IMR-90 (cell line): ENCODE results near the gene MET. TPM values are rescaled to one million over a fixed set of nuclear protein-coding genes. Genes with fewer than 3 reads are reported as not detected.

Experiments
- ATAC-seq: fragments of 200-7000 bp; cut with Tn5 transposase; 2 replicates; pipeline ENCODE4 v1.9.1; 2020; ENCODE audit warnings: low read depth, mild to moderate bottlenecking, moderate library complexity
- BruUV-seq: library from RNA; stranded (reverse); fragments of 400-500 nt; replicated peaks from 2 replicates; lab custom pipeline; 2021; lab: Mats Ljungman, UMichigan
- CTCF ChIA-PET: fragments of 300-600 bp; formaldehyde crosslinking; extraction: SDS; loops from one replicate; lab custom pipeline; 2021; ENCODE audit warnings: antibody characterized with exemption; lab: Yijun Ruan, JAX
- POLR2A ChIA-PET: fragments of 300-600 bp; sonication (Branson Sonifier 250); formaldehyde crosslinking; loops from one replicate; lab custom pipeline; 2022; ENCODE audit warnings: antibody characterized with exemption; ENCODE audit not compliant: unreplicated experiment; lab: Charles Lee
- DNase-seq: peaks from one replicate; pipeline ENCODE4 v3.0.0; 2013
- H2AFZ ChIP-seq: replicated peaks from 2 replicates; pipeline ENCODE3; 2013; ENCODE audit warnings: low read length, mild to moderate bottlenecking; ENCODE audit not compliant: poor library complexity
- H2AK5ac ChIP-seq: 2 replicates; pipeline ENCODE4 v1.6.1; 2013; ENCODE audit warnings: low read depth, low read length, inconsistent platforms
- H2AK9ac ChIP-seq: replicated peaks from 2 replicates; pipeline ENCODE3; 2013; ENCODE audit warnings: mild to moderate bottlenecking, low read depth, low read length, moderate library complexity; ENCODE audit not compliant: poor library complexity
- H2BK120ac ChIP-seq: 2 replicates; pipeline ENCODE4 v1.6.1; 2013; ENCODE audit warnings: low read depth, low read length, inconsistent platforms
- H2BK15ac ChIP-seq: 3 replicates; pipeline ENCODE4 v1.6.1; 2013; ENCODE audit warnings: low read depth, low read length, inconsistent platforms
- H2BK20ac ChIP-seq: 2 replicates; pipeline ENCODE4 v1.6.1; 2013; ENCODE audit warnings: low read depth, mild to moderate bottlenecking, inconsistent platforms, low read length, moderate library complexity
- H2BK5ac ChIP-seq: 2 replicates; pipeline ENCODE4 v1.6.1; 2013; ENCODE audit warnings: mild to moderate bottlenecking, low read depth, low read length, inconsistent platforms; ENCODE audit not compliant: poor library complexity, severe bottlenecking
- H3K14ac ChIP-seq: replicated peaks from 2 replicates; pipeline ENCODE4 v1.6.1; 2013; ENCODE audit warnings: low read depth, low read length, inconsistent platforms
- H3K18ac ChIP-seq: 2 replicates; pipeline ENCODE4 v1.6.1; 2013; ENCODE audit warnings: low read depth, low read length, control low read depth
- H3K23ac ChIP-seq: 2 replicates; pipeline ENCODE4 v1.6.1; 2013; ENCODE audit warnings: low read depth, low read length, inconsistent platforms
- H3K27ac ChIP-seq: 2 replicates; pipeline ENCODE4 v1.5.1; 2013; ENCODE audit warnings: mild to moderate bottlenecking, control low read depth, low read length; ENCODE audit not compliant: insufficient read depth
- H3K27me3 ChIP-seq: 2 replicates; pipeline ENCODE4 v1.6.1; 2013; ENCODE audit warnings: low read length; ENCODE audit not compliant: control insufficient read depth, insufficient read depth
- H3K36me3 ChIP-seq: 2 replicates; pipeline ENCODE4 v1.6.1; 2013; ENCODE audit warnings: low read length, mixed read lengths; ENCODE audit not compliant: control insufficient read depth, insufficient read depth
- H3K4ac ChIP-seq: 2 replicates; pipeline ENCODE4 v1.6.1; 2013; ENCODE audit warnings: low read depth, low read length, inconsistent platforms
- H3K4me1 ChIP-seq: 2 replicates; pipeline ENCODE4 v1.6.1; 2013; ENCODE audit warnings: low read length, mixed read lengths; ENCODE audit not compliant: control insufficient read depth, insufficient read depth
- H3K4me2 ChIP-seq: 2 replicates; pipeline ENCODE4 v1.6.1; 2013; ENCODE audit warnings: low read depth, mild to moderate bottlenecking, control low read depth, low read length, moderate library complexity
- H3K4me3 ChIP-seq: 2 replicates; pipeline ENCODE4 v1.5.1; 2013; ENCODE audit warnings: low read depth, mild to moderate bottlenecking, control low read depth, low read length, moderate library complexity; ENCODE audit not compliant: insufficient read depth
- H3K56ac ChIP-seq: 2 replicates; pipeline ENCODE4 v1.6.1; 2013; ENCODE audit warnings: low read length, inconsistent platforms; ENCODE audit not compliant: insufficient read depth; ENCODE audit errors: extremely low read depth
- H3K79me1 ChIP-seq, 2 experiments: 2 replicates each; pipeline ENCODE4 v1.6.1; 2013; ENCODE audit warnings: low read length in 2 of 2, inconsistent platforms in 1 of 2, low read depth in 1 of 2
- H3K9ac ChIP-seq: 2 replicates; pipeline ENCODE4 v1.6.1; 2013; ENCODE audit warnings: low read depth, low read length, control low read depth
- H3K9me1 ChIP-seq: 2 replicates; pipeline ENCODE4 v1.6.1; 2013; ENCODE audit warnings: low read length, inconsistent platforms; ENCODE audit not compliant: insufficient read depth
- H3K9me3 ChIP-seq: 2 replicates; pipeline ENCODE4 v1.6.1; 2013; ENCODE audit warnings: low read length; ENCODE audit not compliant: control insufficient read depth, insufficient read depth
- H4K20me1 ChIP-seq: 2 replicates; pipeline ENCODE4 v1.6.1; 2013; ENCODE audit warnings: low read length, inconsistent platforms; ENCODE audit not compliant: insufficient read depth
- H4K5ac ChIP-seq: 2 replicates; pipeline ENCODE4 v1.6.1; 2013; ENCODE audit warnings: mild to moderate bottlenecking, low read depth, low read length, control low read depth
- H4K8ac ChIP-seq, 2 experiments: 2 replicates each; pipeline ENCODE4 v1.6.1; 2013; ENCODE audit warnings: low read depth in 2 of 2, low read length in 2 of 2, control low read depth in 1 of 2, inconsistent platforms in 1 of 2
- H4K91ac ChIP-seq: 2 replicates; pipeline ENCODE4 v1.6.1; 2013; ENCODE audit warnings: low read depth, low read length, inconsistent platforms; ENCODE audit not compliant: insufficient read depth
- BHLHE40 ChIP-seq: fragments of 150-350 bp; IDR thresholded peaks from 2 replicates; pipeline ENCODE4 v1.6.1; 2016; ENCODE audit warnings: mild to moderate bottlenecking, low read depth, low read length
- CEBPB ChIP-seq: IDR thresholded peaks from 2 replicates; pipeline ENCODE4 v1.6.1; 2012; ENCODE audit warnings: low read depth, low read length, improper control_type of control experiment
- CHD1 ChIP-seq: IDR thresholded peaks from 2 replicates; pipeline ENCODE4 v1.6.1; 2012; ENCODE audit warnings: low read depth, low read length, improper control_type of control experiment
- ELK1 ChIP-seq: fragments of 150-350 bp; IDR thresholded peaks from 2 replicates; pipeline ENCODE4 v1.6.1; 2016; ENCODE audit warnings: low read depth, mild to moderate bottlenecking, low read length, moderate library complexity, borderline replicate concordance
- FOS ChIP-seq: fragments of 150-350 bp; IDR thresholded peaks from 2 replicates; pipeline ENCODE4 v1.6.1; 2016; ENCODE audit warnings: low read depth, low read length
- MAFK ChIP-seq: IDR thresholded peaks from 2 replicates; pipeline ENCODE4 v1.6.1; 2012; ENCODE audit warnings: low read depth, low read length, improper control_type of control experiment
- MAZ ChIP-seq: IDR thresholded peaks from 2 replicates; pipeline ENCODE4 v1.6.1; 2012; ENCODE audit warnings: low read depth, mild to moderate bottlenecking, low read length, improper control_type of control experiment, moderate library complexity, borderline replicate concordance
- MXI1 ChIP-seq: IDR thresholded peaks from 2 replicates; pipeline ENCODE4 v1.6.1; 2012; ENCODE audit warnings: low read depth, mild to moderate bottlenecking, low read length, moderate library complexity, borderline replicate concordance
- NFE2L2 ChIP-seq: fragments of 150-350 bp; IDR thresholded peaks from 2 replicates; pipeline ENCODE4 v1.6.1; 2016; ENCODE audit warnings: low read depth, mild to moderate bottlenecking, low read length
- POLR2A ChIP-seq: IDR thresholded peaks from 2 replicates; pipeline ENCODE4 v1.6.1; 2012; ENCODE audit warnings: mild to moderate bottlenecking, low read depth, low read length
- RAD21 ChIP-seq: IDR thresholded peaks from 2 replicates; pipeline ENCODE4 v1.6.1; 2012; ENCODE audit warnings: low read length, improper control_type of control experiment
- RCOR1 ChIP-seq: IDR thresholded peaks from 2 replicates; pipeline ENCODE4 v1.6.1; 2012; ENCODE audit warnings: mild to moderate bottlenecking, low read length, improper control_type of control experiment; ENCODE audit not compliant: insufficient replicate concordance
- RFX5 ChIP-seq: IDR thresholded peaks from 2 replicates; pipeline ENCODE4 v1.8.0; 2012; ENCODE audit warnings: low read depth, mild to moderate bottlenecking, low read length, moderate library complexity
- SMC3 ChIP-seq: fragments of 150-350 bp; IDR thresholded peaks from 2 replicates; pipeline ENCODE4 v1.6.1; 2016; ENCODE audit warnings: low read depth, mild to moderate bottlenecking, antibody characterized with exemption, low read length, moderate library complexity
- USF2 ChIP-seq: fragments of 150-350 bp; IDR thresholded peaks from 2 replicates; pipeline ENCODE4 v1.6.1; 2017; ENCODE audit warnings: mild to moderate bottlenecking, antibody characterized with exemption, low read length, low read depth
- WGBS, 2 experiments: methylation state at CpG; one replicate each; pipeline versions ENCODE4 v1.1.5 to v1.1.7; 2013; ENCODE audit warnings: missing lambda C conversion rate in 2 of 2; ENCODE audit not compliant: insufficient read length in 1 of 2; ENCODE audit errors: extremely low coverage in 2 of 2; 5-methylcytosine and 5-hydroxymethylcytosine counted together
- dilution Hi-C: fragments of 300-500 bp; cut with HindIII; formaldehyde crosslinking; loops from one replicate; pipeline ENCODE4 v1.14.3; 2018; ENCODE audit warnings: low sequenced_read_pairs; ENCODE audit not compliant: unreplicated experiment
- in situ Hi-C: fragments of 300-500 bp; cut with MboI; formaldehyde crosslinking; loops from 3 replicates; pipeline ENCODE4 v1.14.3; 2019; ENCODE audit warnings: low sequenced_read_pairs, inconsistent platforms, mixed read lengths
- intact Hi-C: fragments of 100-400 bp; cut with micrococcal nuclease; formaldehyde crosslinking; loops from 2 replicates; pipeline ENCODE4 v1.10.0; 2022
- polyA plus RNA-seq, 3 experiments: library from polyadenylated mRNA; depleted of rRNA; stranded (reverse); fragments of >200 nt; gene quantifications; 2 replicates each; pipeline ENCODE4 v1.2.3, GENCODE V29; 2012; ENCODE audit warnings: low replicate concordance in 1 of 3
- total RNA-seq: library from RNA; depleted of rRNA; stranded (reverse); fragments of >200 nt; gene quantifications from 2 replicates; pipeline ENCODE4 v1.2.3, GENCODE V29; 2012
- TF ChIP-seq, protein P1 (sequence below): conservative IDR thresholded peaks from 2 replicates; pipeline ENCODE4 v1.5.1; 2012; ENCODE audit warnings: mild to moderate bottlenecking, low read depth, low read length, improper control_type of control experiment

MET gene
- total and polyA plus RNA-seq, 2 of the 4 experiments (the other 2 are of a cell fraction): 15.0 to 84.6 TPM

DNA sequence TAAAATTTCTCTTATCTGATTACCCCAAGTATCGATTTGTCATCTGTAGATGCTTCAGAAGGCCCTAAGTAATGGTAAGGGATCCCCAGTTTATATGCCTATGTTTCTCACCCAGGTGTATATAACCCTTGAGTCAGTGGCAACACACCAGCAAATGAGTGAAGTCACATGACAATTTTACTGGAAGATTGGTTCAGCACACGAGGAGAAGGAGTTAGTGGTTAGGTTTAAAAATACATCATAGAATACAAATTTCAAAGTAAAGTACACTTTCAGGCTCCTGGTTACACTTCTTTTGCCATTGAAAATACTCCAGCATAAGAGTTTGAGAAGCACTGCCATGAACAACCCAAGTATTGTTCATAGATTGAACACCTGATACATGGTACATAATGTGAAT, 160.7 kb downstream of the MET start:
- dilution Hi-C loops: no loop called here
- intact Hi-C loops: no loop called here
- Histone ChIP-seq H2AK9ac (no peak overlapping the region), H3K18ac (no peak overlapping the region), H4K5ac (no peak overlapping the region), H2AFZ (no peak overlapping the region), H2BK20ac (no peak overlapping the region), H3K56ac (no peak overlapping the region), H3K79me1 (no peaks in the 10 kb centered on the region), H2BK120ac (no peak overlapping the region), H3K36me3 (no peaks in the 10 kb centered on the region), H4K20me1 (no peaks in the 10 kb centered on the region), H3K23ac (no peak overlapping the region), H3K9ac (no peak overlapping the region), H4K91ac (no peak overlapping the region), H3K4me2 (no peak overlapping the region), H3K4me1 (0 out of 2 replicates have a peak, but pooled peaks cover 2% of the 10 kb centered on the region), H3K9me1 (no peaks in the 10 kb centered on the region), H3K27me3 (no peaks in the 10 kb centered on the region), H4K8ac (no peak overlapping the region), H3K4me3 (no peak overlapping the region), H3K14ac (no peak overlapping the region), H2BK15ac (no peak overlapping the region), H3K27ac (no peak overlapping the region), H2BK5ac (no peak overlapping the region), H3K9me3 (no peaks in the 10 kb centered on the region), H3K4ac (no peak overlapping the region), H2AK5ac (no peak overlapping the region)
- CTCF ChIA-PET: no interaction called here
- no TSS peak for BruUV-seq
- WGBS, 2 experiments: no CpG with 5 or more reads among the region's 2 CpGs
- no peak for ATAC-seq
- POLR2A ChIA-PET: no interaction called here
- DNase-seq: no peak
- in situ Hi-C loops: no loop called here
- no peak for TF ChIP-seq MAFK
- no peak for TF ChIP-seq BHLHE40
- TF ChIP-seq CHD1: no peak
- no peak for TF ChIP-seq MXI1
- no peak for TF ChIP-seq POLR2A
- no peak for TF ChIP-seq RAD21
- TF ChIP-seq, protein P1, sequence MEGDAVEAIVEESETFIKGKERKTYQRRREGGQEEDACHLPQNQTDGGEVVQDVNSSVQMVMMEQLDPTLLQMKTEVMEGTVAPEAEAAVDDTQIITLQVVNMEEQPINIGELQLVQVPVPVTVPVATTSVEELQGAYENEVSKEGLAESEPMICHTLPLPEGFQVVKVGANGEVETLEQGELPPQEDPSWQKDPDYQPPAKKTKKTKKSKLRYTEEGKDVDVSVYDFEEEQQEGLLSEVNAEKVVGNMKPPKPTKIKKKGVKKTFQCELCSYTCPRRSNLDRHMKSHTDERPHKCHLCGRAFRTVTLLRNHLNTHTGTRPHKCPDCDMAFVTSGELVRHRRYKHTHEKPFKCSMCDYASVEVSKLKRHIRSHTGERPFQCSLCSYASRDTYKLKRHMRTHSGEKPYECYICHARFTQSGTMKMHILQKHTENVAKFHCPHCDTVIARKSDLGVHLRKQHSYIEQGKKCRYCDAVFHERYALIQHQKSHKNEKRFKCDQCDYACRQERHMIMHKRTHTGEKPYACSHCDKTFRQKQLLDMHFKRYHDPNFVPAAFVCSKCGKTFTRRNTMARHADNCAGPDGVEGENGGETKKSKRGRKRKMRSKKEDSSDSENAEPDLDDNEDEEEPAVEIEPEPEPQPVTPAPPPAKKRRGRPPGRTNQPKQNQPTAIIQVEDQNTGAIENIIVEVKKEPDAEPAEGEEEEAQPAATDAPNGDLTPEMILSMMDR: no peak
- TF ChIP-seq USF2: no peak
- TF ChIP-seq RFX5: no peak
- no peak for TF ChIP-seq MAZ
- no peak for TF ChIP-seq NFE2L2
- no peak for TF ChIP-seq RCOR1
- no peak for TF ChIP-seq CEBPB
- TF ChIP-seq ELK1: no peak
- no peak for TF ChIP-seq SMC3
- TF ChIP-seq FOS: no peak
